Gastrocnemius medialis (tissue), 4 donors: ENCODE measurements around the gene OR2F1.

Experiments used
- CTCF ChIP-seq, 5 experiments: fragments of 450-650 bp in 3 of 5; fragments of 200-600 bp in 2 of 5; sonication (generic) in 2 of 5; IDR thresholded peaks in 4 of 5; conservative IDR thresholded peaks in 1 of 5; 1 replicate in 4 of 5; 2 replicates in 1 of 5; pipeline ENCODE4 v1.5.1; 2016 to 2019; ENCODE audit warnings: antibody characterized with exemption in 5 of 5, mild to moderate bottlenecking in 3 of 5, moderate library complexity in 3 of 5
- POLR2A ChIP-seq, 2 donors: fragments of 450-650 bp; IDR thresholded peaks; one replicate each; pipeline ENCODE4 v1.6.1; 2017; ENCODE audit warnings: antibody characterized with exemption in 2 of 2, mild to moderate bottlenecking in 2 of 2, moderate library complexity in 2 of 2

- TF ChIP-seq CTCF (IDR thresholded peaks at IDR 0.05 in 4 of 5, conservative IDR thresholded peaks at IDR 0.05 in 1 of 5) (no peak), POLR2A (IDR thresholded peaks at IDR 0.05) (no peak)
These were observed 16.0 kb upstream of the OR2F1 start for GRCh38 chr7:143938379-143939243.
